Hepatocyte (in vitro differentiated cells): ENCODE results near the gene ARMC10. TPM values are rescaled to one million over a fixed set of nuclear protein-coding genes. Genes with fewer than 3 reads are reported as not detected.
A peak's percentile ranks its signal among the peaks of the same experiment; 100 is the strongest.
"Not testable (repeated sequence)": the region's sequence is repeated elsewhere in the genome, so short reads cannot be mapped to it uniquely, and the experiment has no call there.

Experiments
- DNase-seq: peaks from one replicate; pipeline ENCODE4 v3.0.0-alpha.2; 2016; ENCODE audit warnings: low spot score
- H2AFZ ChIP-seq: fragments of 200-600 bp; sonication (generic); 2 replicates; pipeline ENCODE4 v1.6.0; 2016; ENCODE audit warnings: antibody characterized with exemption, mild to moderate bottlenecking
- H3K27ac ChIP-seq: fragments of 200-600 bp; sonication (generic); 2 replicates; pipeline ENCODE4 v1.5.1; 2016; ENCODE audit warnings: mild to moderate bottlenecking
- H3K27me3 ChIP-seq: fragments of 200-600 bp; sonication (generic); 2 replicates; pipeline ENCODE4 v1.6.1; 2016
- H3K36me3 ChIP-seq: fragments of 200-600 bp; sonication (generic); replicated peaks from 2 replicates; pipeline ENCODE4 v1.5.1; 2016; ENCODE audit warnings: low read depth; ENCODE audit not compliant: insufficient read depth
- H3K4me1 ChIP-seq: fragments of 200-600 bp; sonication (generic); 2 replicates; pipeline ENCODE4 v1.5.1; 2016; ENCODE audit warnings: mild to moderate bottlenecking, moderate library complexity; ENCODE audit not compliant: insufficient read depth
- H3K4me2 ChIP-seq: fragments of 200-600 bp; sonication (generic); 2 replicates; pipeline ENCODE4 v1.6.0; 2016
- H3K4me3 ChIP-seq: fragments of 200-600 bp; sonication (generic); 2 replicates; pipeline ENCODE4 v1.5.1; 2016; ENCODE audit warnings: mild to moderate bottlenecking
- H3K79me2 ChIP-seq: fragments of 200-600 bp; sonication (generic); 2 replicates; pipeline ENCODE4 v1.6.0; 2017; ENCODE audit warnings: mild to moderate bottlenecking
- H3K9me2 ChIP-seq: fragments of 200-600 bp; sonication (generic); replicated peaks from 2 replicates; pipeline ENCODE4 v1.6.0; 2017; ENCODE audit warnings: mild to moderate bottlenecking; ENCODE audit not compliant: insufficient read depth
- H3K9me3 ChIP-seq: fragments of 200-600 bp; sonication (generic); 2 replicates; pipeline ENCODE4 v1.5.1; 2016; ENCODE audit warnings: low read depth, mild to moderate bottlenecking
- H4K20me1 ChIP-seq: fragments of 200-600 bp; sonication (generic); 2 replicates; pipeline ENCODE4 v1.6.0; 2016; ENCODE audit warnings: mild to moderate bottlenecking; ENCODE audit not compliant: insufficient read depth, poor library complexity, severe bottlenecking
- EZH2 ChIP-seq: fragments of 200-600 bp; sonication (generic); IDR thresholded peaks from 2 replicates; pipeline ENCODE4 v1.6.1; 2016; ENCODE audit warnings: antibody characterized with exemption, mild to moderate bottlenecking, borderline replicate concordance
- EZH2phosphoT487 ChIP-seq: fragments of 200-600 bp; sonication (generic); IDR thresholded peaks from one replicate; pipeline ENCODE4 v1.6.1; 2018; ENCODE audit warnings: antibody characterized with exemption, mild to moderate bottlenecking, low read depth, moderate library complexity; ENCODE audit not compliant: unreplicated experiment, severe bottlenecking
- WGBS: methylation state at CpG from one replicate; pipeline ENCODE4 v1.1.6; 2016; ENCODE audit warnings: low lambda C conversion rate; ENCODE audit errors: missing lambda C conversion rate; 5-methylcytosine and 5-hydroxymethylcytosine counted together
- polyA plus RNA-seq: library from polyadenylated mRNA; unstranded; fragments of >200 nt; fragmentation: Nextera tagmentation; extraction: Ambion mirVana; gene quantifications from 2 replicates; pipeline ENCODE4 v1.2.1, GENCODE V29; 2016
- total RNA-seq: library from RNA; depleted of rRNA; stranded (reverse); fragments of >200 nt; gene quantifications from 2 replicates; pipeline ENCODE4 v1.2.3, GENCODE V29; 2014
- TF ChIP-seq, protein P1 (sequence below): fragments of 200-600 bp; sonication (generic); IDR thresholded peaks from 2 replicates; pipeline ENCODE4 v1.5.1; 2016; ENCODE audit warnings: antibody characterized with exemption, mild to moderate bottlenecking; ENCODE audit not compliant: poor library complexity

Gene ARMC10
- total and polyA plus RNA-seq, 2 experiments from 2014 or later, result 27.2 to 33.5 TPM

DNA sequence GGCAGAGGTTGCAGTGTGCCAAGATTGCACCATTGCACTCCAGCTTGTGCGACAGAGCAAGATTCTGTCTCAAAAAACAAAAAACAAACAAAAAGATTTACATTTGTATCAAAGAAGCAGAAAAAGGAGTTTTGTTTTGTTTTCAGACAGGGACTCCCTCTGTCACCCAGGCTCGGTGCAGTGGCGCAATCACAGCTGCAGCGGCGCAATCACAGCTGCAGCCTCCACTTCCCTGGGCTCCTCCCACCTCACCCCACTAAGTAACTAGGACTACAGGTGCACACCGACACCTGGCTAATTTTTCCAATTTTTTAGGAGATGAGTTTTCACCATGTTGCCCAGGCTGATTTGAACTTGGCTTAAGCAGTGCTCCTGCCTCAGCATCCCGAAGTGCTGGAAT is 1.8 kb downstream of the ARMC10 start:
- no peaks in the 10 kb centered on the region for H4K20me1 ChIP-seq
- TF ChIP-seq, protein P1, sequence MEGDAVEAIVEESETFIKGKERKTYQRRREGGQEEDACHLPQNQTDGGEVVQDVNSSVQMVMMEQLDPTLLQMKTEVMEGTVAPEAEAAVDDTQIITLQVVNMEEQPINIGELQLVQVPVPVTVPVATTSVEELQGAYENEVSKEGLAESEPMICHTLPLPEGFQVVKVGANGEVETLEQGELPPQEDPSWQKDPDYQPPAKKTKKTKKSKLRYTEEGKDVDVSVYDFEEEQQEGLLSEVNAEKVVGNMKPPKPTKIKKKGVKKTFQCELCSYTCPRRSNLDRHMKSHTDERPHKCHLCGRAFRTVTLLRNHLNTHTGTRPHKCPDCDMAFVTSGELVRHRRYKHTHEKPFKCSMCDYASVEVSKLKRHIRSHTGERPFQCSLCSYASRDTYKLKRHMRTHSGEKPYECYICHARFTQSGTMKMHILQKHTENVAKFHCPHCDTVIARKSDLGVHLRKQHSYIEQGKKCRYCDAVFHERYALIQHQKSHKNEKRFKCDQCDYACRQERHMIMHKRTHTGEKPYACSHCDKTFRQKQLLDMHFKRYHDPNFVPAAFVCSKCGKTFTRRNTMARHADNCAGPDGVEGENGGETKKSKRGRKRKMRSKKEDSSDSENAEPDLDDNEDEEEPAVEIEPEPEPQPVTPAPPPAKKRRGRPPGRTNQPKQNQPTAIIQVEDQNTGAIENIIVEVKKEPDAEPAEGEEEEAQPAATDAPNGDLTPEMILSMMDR, result no peak
- no peak for TF ChIP-seq EZH2phosphoT487
- H3K27ac ChIP-seq, result no peak overlapping the region
- H3K4me1 ChIP-seq, result peaks cover 7% of the 10 kb centered on the region
- no peaks in the 10 kb centered on the region for H3K9me2 ChIP-seq
- H3K79me2 ChIP-seq, result peaks cover 58% of the 10 kb centered on the region
- no peaks in the 10 kb centered on the region for H3K36me3 ChIP-seq
- no peak overlapping the region for H3K4me3 ChIP-seq
- no peaks in the 10 kb centered on the region for H3K9me3 ChIP-seq
- no peaks in the 10 kb centered on the region for H3K27me3 ChIP-seq
- WGBS, result 93% methylated on average over 7 of the region's 7 CpGs
- H2AFZ ChIP-seq, result no peak overlapping the region
- H3K4me2 ChIP-seq, result peak overlapping the region; percentile 78
- no peak for DNase-seq

DNA sequence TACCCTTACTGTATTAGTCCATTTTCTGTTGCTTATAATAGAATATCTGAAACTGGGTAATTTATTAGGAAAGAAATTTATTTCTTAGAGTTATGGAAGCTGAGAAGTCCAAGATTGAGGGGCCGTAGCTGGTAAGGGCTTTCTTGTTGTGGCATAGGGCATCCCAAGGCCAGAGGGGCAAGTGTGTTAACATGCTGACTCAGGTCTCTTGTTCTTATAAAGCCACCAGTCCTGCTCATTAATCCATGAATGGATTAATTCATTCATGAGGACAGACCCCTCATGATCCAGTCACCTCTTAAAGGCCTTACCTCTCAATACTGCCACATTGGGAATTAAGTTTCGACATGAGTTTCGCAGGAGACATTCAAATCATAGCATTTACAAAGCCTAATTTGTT is 2.4 kb downstream of the ARMC10 start:
- Histone ChIP-seq H4K20me1 (no peaks in the 10 kb centered on the region), H3K27me3 (no peaks in the 10 kb centered on the region), H2AFZ (no peak overlapping the region), H3K9me2 (no peaks in the 10 kb centered on the region), H3K9me3 (no peaks in the 10 kb centered on the region), H3K36me3 (no peaks in the 10 kb centered on the region), H3K79me2 (peaks cover 64% of the 10 kb centered on the region), H3K27ac (no peak overlapping the region), H3K4me1 (peaks cover 7% of the 10 kb centered on the region), H3K4me3 (no peak overlapping the region), H3K4me2 (no peak overlapping the region)
- 99% methylated on average over 3 of the region's 3 CpGs for WGBS
- TF ChIP-seq, protein P1, result no peak
- no peak for TF ChIP-seq EZH2
- no peak for TF ChIP-seq EZH2phosphoT487
- DNase-seq, result no peak

DNA sequence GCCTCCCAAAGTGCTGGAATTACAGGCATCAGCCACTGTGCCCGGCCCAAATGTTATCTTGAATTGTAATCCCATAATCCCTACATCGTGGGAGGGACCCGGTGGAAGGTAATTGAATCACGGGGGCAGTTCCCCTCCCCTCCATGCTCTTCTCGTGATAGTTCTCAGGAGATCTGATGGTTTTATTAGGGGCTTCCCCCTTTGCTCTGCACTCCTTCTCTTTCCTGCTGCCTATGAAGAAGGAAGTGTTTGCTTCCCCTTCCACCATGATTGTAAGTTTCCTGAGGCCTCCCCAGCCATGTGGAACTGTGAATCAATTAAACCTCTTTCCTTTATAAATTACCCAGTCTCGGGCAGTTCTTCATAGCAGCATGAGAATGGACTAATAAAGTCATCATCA is 3.3 kb downstream of the ARMC10 start:
- not testable (repeated sequence) for H4K20me1 ChIP-seq, DNase-seq, H3K9me2 ChIP-seq, H2AFZ ChIP-seq, H3K9me3 ChIP-seq, H3K27ac ChIP-seq, H3K4me1 ChIP-seq, H3K36me3 ChIP-seq, H3K27me3 ChIP-seq, H3K4me2 ChIP-seq, H3K4me3 ChIP-seq
- H3K79me2 ChIP-seq, result peaks cover 71% of the 10 kb centered on the region
- WGBS, result 47% methylated on average over 6 of the region's 6 CpGs

DNA sequence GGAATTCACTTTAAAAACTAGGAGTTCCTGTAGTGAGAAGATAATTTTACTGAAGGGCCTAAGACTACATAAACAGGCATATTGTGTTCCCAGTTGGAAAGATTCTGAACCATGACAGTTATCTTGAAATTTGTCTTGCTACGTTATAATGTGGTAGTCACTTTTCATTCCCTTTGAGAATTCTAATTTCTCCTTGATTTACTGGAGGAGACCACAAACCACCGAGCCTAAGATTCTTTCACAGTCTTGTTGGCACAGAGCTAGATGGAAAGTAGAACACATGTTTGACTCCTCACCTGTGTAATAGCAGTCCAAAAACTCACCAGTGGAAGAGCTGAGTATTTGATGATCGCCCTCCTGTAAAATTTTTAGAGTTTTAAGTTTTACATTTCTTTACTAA is 4.9 kb downstream of the ARMC10 start:
- Histone ChIP-seq H3K9me3 (no peaks in the 10 kb centered on the region), H3K4me1 (peaks cover 7% of the 10 kb centered on the region), H3K4me3 (no peak overlapping the region), H3K27ac (no peak overlapping the region), H4K20me1 (no peaks in the 10 kb centered on the region), H3K4me2 (no peak overlapping the region), H3K36me3 (no peaks in the 10 kb centered on the region), H3K27me3 (no peaks in the 10 kb centered on the region), H3K9me2 (no peaks in the 10 kb centered on the region), H3K79me2 (peaks cover 72% of the 10 kb centered on the region), H2AFZ (no peak overlapping the region)
- no peak for TF ChIP-seq EZH2phosphoT487
- TF ChIP-seq, protein P1, result no peak
- TF ChIP-seq EZH2, result no peak
- no peak for DNase-seq
- 94% methylated on average over 3 of the region's 3 CpGs for WGBS
